Measurements from ENCODE around the gene SORCS1.

Gene SORCS1

GRCh38 chr10:106637873-106638272, 526.6 kb downstream of the SORCS1 start:
- DNase-seq, result no peak

- no peak for DNase-seq
Observed at GRCh38 chr10:106636766-106637491, 527.6 kb downstream of the SORCS1 start.

GRCh38 chr10:106635947-106636346, 528.6 kb downstream of the SORCS1 start:
- DNase-seq, result no peak

- no peak for DNase-seq
Observed at GRCh38 chr10:106631016-106631702, 533.3 kb downstream of the SORCS1 start.

- DNase-seq, result no peak
Observed at GRCh38 chr10:106626371-106626770, 538.1 kb downstream of the SORCS1 start.

- peak in 1 of 2 experiments; percentile 6 for DNase-seq
Observed at GRCh38 chr10:106625751-106626150, 538.8 kb downstream of the SORCS1 start.

GRCh38 chr10:106619346-106619745, 545.2 kb downstream of the SORCS1 start:
- DNase-seq, result no peak

- no peak for DNase-seq
Observed at GRCh38 chr10:106618646-106619045, 545.9 kb downstream of the SORCS1 start.

- no peak for DNase-seq
Observed at GRCh38 chr10:106615081-106615480, 549.4 kb downstream of the SORCS1 start.

GRCh38 chr10:106614293-106614692, 550.2 kb downstream of the SORCS1 start:
- DNase-seq, result no peak

- DNase-seq, result no peak
Observed at GRCh38 chr10:106612381-106612780, 552.1 kb downstream of the SORCS1 start.

- DNase-seq, result no peak
Observed at GRCh38 chr10:106609470-106610266, 554.8 kb downstream of the SORCS1 start.

GRCh38 chr10:106608066-106608465, 556.4 kb downstream of the SORCS1 start:
- DNase-seq, result no peak

GRCh38 chr10:106595281-106595680, 569.2 kb downstream of the SORCS1 start:
- no peak for DNase-seq

- DNase-seq, result no peak
Observed at GRCh38 chr10:106593876-106594275, 570.6 kb downstream of the SORCS1 start.

- DNase-seq, result no peak
Observed at GRCh38 chr10:106592396-106592795, 572.1 kb downstream of the SORCS1 start.

- no peak for DNase-seq
Observed at GRCh38 chr10:106582291-106582690, 582.2 kb downstream of the SORCS1 start.

- DNase-seq, result no peak
Observed at GRCh38 chr10:106577756-106578155, 586.8 kb downstream of the SORCS1 start.

GRCh38 chr10:106577266-106577665, 587.2 kb downstream of the SORCS1 start:
- no peak for DNase-seq

- DNase-seq, result no peak
Observed at GRCh38 chr10:106576534-106576933, 588.0 kb downstream of the SORCS1 start.

- no peak for DNase-seq
Observed at GRCh38 chr10:106573106-106573505, 591.4 kb downstream of the SORCS1 start.

- peak in 1 of 2 experiments; percentile 27 for DNase-seq
Observed at GRCh38 chr10:106571192-106571946, 593.1 kb downstream of the SORCS1 start.

GRCh38 chr10:106570268-106570667, 594.2 kb downstream of the SORCS1 start:
- DNase-seq, result no peak

All from NCI-H526 (cell line).